Effector CD8-positive, alpha-beta T cell (primary cell): Measurements from ENCODE around the gene OSMR.

Experiments
- DNase-seq: peaks from one replicate; lab custom pipeline; 2025; lab: John Stamatoyannopoulos, UW

The OSMR gene

GRCh38 chr5:38871790-38872551 lies 26.2 kb downstream of the OSMR start:
- DNase-seq = no peak

GRCh38 chr5:38872826-38873225 lies 27.0 kb downstream of the OSMR start:
- no peak for DNase-seq

- DNase-seq = no peak
Measured at GRCh38 chr5:38874948-38875456, 29.2 kb downstream of the OSMR start.

GRCh38 chr5:38878391-38879077 lies 32.7 kb downstream of the OSMR start:
- DNase-seq = no peak

GRCh38 chr5:38879078-38879460 lies 33.3 kb downstream of the OSMR start:
- no peak for DNase-seq

GRCh38 chr5:38883842-38884241 lies 38.0 kb downstream of the OSMR start:
- no peak for DNase-seq

- DNase-seq = no peak
Measured at GRCh38 chr5:38885208-38885607, 39.4 kb downstream of the OSMR start.

GRCh38 chr5:38888041-38888440 lies 42.2 kb downstream of the OSMR start:
- DNase-seq = no peak

- DNase-seq = no peak
Measured at GRCh38 chr5:38889424-38889823, 43.6 kb downstream of the OSMR start.

- no peak for DNase-seq
Measured at GRCh38 chr5:38891563-38891962, 45.8 kb downstream of the OSMR start.

- no peak for DNase-seq
Measured at GRCh38 chr5:38892363-38892762, 46.6 kb downstream of the OSMR start.

- no peak for DNase-seq
Measured at GRCh38 chr5:38896760-38897159, 50.9 kb downstream of the OSMR start.

- no peak for DNase-seq
Measured at GRCh38 chr5:38899936-38900335, 54.1 kb downstream of the OSMR start.

- no peak for DNase-seq
Measured at GRCh38 chr5:38905516-38905915, 59.7 kb downstream of the OSMR start.

GRCh38 chr5:38906503-38906902 lies 60.7 kb downstream of the OSMR start:
- no peak for DNase-seq

- DNase-seq = no peak
Measured at GRCh38 chr5:38911933-38912332, 66.1 kb downstream of the OSMR start.

- no peak for DNase-seq
Measured at GRCh38 chr5:38913714-38914113, 67.9 kb downstream of the OSMR start.

- DNase-seq = no peak
Measured at GRCh38 chr5:38916802-38917201, 71.0 kb downstream of the OSMR start.

- DNase-seq = no peak
Measured at GRCh38 chr5:38921174-38921573, 75.4 kb downstream of the OSMR start.

- DNase-seq = peak; percentile 7
Measured at GRCh38 chr5:38922199-38922598, 76.4 kb downstream of the OSMR start.

GRCh38 chr5:38923661-38924451 lies 78.0 kb downstream of the OSMR start:
- DNase-seq = no peak

- DNase-seq = no peak
Measured at GRCh38 chr5:38925154-38925925, 79.5 kb downstream of the OSMR start.
